HG03565 (cell line): ENCODE measurements around the gene TRIO.
A peak's percentile ranks its signal among the peaks of the same experiment; 100 is the strongest.

ENCODE experiments used
- ATAC-seq: cut with Tn5 transposase; IDR thresholded peaks from one replicate; pipeline ENCODE4 v1.9.1; 2021; ENCODE audit warnings: mild to moderate bottlenecking, moderate library complexity; ENCODE audit not compliant: unreplicated experiment

Gene TRIO

DNA sequence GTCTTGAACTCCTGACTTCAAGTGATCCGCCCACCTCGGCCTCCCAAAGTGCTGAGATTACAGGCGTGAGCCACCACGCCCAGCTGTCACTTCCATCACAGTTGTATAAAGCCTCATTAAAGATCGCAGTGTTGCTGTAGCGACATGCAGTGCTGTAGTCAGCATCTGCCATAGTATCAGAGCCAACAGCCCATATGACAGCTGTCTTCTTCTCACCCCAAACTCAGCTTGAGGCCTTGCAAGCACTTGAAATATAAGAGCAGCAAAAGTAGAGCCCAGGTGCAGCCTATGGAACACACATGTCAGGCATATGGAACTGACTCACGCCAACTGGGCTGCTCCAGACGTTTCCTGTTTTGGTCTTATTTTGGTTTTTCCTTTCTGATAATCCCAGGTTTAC is 167.8 kb downstream of the TRIO start:
- ATAC-seq = no peak

DNA sequence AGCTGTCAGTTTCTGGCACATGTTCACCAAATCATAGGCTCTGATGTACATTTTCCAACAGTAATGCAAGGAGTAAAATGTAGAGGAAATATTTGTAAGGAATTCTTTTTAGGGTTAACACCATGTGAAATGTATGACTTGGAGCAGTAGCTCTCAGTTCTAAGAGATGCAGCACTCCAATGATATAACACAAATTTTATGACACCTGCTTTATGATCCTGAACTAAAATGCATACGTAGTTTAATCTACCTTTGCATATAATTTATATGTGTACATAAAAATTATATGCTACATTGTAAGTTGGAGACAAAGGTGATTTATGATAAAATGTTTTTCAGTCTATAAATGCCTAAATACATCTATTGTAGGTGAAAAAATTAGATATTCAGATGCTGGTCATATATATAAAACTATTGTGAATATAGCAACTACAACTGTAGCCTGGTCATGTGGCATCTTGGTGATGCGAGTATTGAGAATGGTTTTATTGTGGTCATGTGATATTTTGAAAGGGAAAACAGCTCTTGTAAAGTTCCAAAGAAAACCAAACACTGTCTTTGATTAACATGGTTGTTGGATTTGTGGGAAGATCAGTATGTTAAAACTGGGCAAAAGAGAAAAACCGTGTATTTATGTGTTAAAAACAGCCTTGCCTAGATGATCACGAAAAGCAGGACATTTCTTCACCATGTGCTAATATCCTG is 171.0 kb downstream of the TRIO start:
- ATAC-seq = no peak

DNA sequence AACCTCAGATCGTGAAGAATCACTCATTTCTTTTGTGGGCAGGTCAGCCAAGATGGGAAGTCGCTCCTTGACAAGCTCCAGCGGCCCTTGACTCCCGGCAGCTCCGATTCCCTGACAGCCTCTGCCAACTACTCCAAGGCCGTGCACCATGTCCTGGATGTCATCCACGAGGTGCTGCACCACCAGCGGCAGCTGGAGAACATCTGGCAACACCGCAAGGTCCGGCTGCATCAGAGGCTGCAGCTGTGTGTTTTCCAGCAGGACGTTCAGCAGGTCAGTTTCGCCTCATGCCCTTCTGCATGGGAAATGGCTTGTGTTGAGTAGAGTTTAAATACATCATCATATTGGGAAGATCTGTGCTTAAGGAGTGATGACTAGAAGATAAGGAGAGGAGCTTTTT is 173.3 kb downstream of the TRIO start:
- no peak for ATAC-seq

DNA sequence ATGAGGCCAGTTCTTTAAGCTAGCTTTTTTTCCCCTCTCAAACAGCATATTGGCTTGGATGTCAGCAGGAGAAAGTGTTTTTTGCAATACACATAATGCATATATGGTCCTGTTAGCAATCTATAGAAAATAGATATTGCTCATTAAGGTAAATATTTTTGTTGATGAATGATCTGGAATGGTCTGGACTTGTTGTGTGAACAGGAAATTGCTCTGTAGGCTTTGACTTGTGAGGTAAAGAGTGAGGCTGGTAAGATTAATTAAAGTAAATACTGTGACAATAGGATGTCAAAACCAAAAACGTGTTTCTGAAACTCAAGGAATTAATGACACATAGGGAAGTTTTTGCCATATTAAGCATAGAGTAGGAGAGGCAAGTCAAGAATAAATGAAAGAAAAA is 176.0 kb downstream of the TRIO start:
- no peak for ATAC-seq

DNA sequence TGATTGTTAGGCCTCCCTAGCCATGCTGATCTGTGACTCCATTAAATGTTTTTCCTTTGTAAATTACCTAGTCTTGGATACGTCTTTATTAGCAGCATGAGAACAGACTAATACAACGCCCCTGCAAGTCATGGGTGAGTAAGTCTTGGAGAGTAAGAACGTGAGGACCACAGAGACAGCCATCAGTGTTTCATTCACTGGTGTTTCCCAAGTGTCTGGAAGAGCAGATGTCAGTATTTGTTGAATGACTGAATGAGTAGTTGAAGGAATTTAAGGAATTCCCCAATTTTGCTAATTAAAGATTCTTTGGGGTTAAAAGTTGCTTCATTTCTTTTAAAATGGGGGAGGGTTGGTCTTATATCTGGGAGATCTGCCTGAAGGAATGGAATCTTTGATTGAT is 178.8 kb downstream of the TRIO start:
- ATAC-seq = no peak

DNA sequence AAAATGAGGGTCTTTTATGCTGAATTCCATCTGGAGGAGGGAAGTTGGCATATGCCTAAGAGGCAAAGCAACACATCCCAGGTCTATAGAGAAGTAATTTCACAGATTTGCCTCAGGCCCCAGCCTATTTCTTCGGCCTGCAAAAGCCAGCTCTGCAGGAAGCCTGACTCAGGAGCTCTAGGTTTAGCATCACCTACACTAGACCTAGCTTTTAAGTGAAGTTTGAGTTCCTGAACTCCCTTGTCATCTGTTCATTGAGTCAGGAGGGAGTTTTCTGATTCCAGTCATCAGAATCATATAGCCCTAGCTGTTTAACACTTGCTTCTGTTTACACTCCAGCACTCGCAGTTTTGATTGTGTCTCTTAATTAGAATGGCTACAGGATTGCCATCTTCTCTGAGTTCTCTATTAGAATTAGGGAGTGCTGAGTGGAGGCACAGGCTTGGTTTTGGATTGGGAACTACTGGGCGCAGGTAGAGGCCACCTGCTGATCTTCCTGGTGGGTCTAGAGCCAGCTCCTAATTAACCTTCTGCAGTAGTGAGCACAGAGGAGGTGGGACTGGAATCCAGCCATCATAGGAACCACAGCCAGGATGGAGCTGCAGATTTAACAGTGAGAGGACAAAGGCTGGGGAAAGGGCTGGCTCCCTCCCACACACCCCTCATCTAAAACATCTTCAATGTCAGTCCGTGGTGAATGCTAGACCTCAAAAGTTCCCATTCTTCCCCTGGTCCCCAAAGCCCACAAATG is 179.5 kb downstream of the TRIO start:
- ATAC-seq = no peak

DNA sequence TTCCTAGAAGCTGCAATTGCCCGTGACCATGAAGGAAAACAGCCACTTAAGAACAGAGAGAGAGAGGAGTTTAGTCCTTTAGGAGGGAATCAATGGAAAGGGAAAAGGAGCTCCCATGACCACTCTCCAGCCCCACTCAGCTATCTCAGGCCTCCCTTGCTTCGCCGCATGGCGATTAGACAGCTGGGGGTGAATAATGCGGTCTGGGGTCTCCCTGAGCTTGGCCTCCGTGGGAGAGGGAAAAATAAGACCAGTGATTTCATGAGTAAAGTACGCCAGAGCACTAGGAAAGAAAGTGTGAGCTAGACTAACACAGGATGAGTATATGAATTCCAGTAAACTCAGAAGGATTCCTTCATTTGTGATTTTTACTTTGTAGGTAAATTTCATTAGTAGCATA is 180.3 kb downstream of the TRIO start:
- no peak for ATAC-seq

DNA sequence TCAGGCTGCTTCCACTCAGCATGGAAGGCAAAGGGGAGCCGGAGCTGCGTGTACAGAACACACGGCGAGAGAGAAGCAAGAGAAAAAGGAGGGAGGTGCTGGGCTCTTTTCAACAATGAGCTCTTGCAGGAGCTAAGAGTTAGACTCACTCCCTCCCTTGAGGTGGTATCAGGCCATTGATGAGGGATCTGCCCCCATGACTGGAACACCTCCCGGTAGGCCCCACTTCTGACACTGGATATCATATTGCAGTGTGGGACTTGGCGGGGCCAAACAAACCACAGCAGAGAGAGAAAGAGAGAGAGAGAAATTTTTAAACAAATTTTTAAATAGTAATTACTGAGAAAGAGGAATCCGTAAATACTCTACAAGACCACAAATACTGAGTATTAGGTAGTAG is 182.2 kb downstream of the TRIO start:
- ATAC-seq = no peak

DNA sequence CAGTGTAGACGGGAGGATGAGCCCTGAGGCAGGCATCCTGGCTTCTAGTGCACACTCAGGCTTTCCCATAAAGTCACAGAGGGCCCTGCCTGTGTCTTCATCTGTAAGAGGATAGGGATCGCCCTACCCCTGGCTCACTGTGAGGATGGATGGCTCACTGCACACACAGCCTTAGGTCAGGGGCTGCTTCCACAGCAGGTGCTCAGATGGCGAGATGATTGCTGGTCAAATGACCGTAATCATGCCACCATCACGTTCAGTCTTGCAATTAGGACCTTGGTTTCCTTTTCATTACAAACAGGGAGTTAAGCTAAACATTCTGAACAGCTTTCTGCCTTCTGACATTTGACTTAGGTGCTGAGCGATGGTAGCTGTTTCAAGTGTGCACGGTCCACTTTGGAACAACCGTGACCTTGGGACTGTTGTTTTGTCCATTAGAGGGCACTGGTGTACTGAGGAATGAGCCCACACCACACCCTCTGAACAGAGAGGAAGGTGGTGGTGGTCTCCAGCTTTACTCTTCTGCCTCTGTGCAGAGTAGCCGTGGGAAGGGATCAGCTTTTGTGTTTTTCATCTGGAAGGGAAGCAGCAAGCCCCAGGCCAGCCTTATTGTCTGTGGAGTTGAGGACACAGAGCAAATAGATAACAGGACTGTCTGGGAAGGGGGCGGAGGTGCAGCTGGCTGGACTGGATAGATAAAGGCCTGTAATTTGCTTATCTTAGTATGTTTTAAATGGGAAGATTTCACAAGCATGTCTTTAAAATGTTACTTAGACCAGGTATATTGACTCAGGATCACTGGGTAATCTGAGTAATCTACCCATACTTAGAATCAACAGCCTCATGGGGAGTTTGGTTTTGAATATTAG is 183.1 kb downstream of the TRIO start:
- ATAC-seq = no peak

DNA sequence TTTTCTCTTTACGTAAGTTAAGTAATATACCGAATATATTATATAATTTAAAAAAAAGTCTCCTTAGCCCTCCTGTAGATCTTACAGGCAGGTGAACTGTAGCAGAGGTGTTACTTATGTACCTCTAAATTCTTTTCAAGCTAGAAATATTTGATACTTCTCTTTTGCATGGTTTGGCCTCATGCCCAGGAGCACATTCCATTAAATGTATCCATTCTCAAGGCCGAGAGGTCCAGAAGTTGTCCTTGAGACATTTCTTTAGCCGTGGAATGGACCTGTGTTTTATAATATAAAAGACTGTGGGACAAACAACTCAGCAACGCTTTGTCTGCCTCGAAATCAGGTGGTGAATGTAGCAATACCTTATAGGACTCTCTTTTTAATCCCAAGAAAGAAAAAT is 184.5 kb downstream of the TRIO start:
- no peak for ATAC-seq

DNA sequence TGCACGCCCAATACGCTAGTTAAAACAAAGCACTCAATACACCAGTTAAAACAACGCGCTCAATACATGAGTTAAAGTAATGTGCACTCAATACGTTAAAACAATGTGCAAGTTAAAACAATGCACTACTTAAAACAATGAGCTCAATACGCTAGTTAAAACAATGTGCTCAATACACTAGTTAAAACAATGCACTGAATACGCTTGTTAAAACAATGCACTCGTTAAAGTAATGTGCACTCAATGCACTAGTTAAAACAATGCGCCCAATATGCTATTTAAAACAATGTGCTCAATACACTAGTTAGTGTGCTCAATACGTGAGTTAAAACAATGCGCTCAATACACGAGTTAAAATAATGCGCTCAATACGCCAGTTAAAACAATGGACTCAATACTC is 185.0 kb downstream of the TRIO start:
- no peak for ATAC-seq

DNA sequence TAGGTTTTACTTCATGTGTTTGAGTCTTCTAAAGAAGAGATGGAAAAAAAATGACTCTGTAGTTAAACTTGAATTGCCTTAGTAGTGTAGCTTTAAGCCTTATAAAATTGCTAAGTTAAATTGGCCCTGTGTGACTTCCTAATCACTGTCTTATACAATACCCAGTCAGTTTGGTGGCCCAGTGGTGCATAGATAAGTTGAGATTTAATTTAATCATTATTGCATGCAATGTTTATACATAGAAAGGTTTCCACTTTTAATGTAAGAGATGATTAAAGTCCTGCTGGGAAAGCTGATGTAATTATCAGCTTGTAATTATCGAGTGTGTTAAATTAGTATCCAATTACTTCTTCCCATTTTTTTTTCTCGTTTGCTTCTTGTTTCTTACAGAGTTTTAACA is 187.1 kb downstream of the TRIO start:
- ATAC-seq = no peak

DNA sequence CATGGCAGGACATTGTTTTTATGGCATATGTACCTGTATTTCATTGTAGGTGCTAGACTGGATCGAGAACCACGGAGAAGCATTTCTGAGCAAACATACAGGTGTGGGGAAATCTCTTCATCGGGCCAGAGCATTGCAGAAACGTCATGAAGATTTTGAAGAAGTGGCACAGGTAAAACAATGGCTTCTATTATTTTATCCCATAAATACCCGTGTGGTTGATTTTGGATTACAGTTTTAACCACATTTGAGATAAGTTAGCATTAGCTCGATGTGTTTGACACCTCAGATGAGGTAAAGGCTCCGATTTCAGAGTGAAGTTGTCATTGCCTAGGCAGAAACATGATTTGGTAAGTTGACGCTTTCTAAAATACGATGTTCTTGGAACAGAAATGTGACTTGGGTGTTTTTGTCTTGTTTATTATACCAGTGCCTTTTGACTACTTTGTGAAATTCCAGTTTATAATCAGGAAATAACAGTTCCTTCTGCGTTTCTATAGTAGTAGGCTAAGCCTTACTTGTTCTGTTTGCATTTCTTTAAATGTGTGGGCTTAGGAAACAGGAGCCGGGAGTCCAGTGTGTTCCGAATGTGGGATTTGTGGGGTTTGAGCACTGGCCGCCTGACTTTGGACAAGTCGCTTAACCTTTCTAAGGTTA is 187.7 kb downstream of the TRIO start:
- ATAC-seq = no peak

DNA sequence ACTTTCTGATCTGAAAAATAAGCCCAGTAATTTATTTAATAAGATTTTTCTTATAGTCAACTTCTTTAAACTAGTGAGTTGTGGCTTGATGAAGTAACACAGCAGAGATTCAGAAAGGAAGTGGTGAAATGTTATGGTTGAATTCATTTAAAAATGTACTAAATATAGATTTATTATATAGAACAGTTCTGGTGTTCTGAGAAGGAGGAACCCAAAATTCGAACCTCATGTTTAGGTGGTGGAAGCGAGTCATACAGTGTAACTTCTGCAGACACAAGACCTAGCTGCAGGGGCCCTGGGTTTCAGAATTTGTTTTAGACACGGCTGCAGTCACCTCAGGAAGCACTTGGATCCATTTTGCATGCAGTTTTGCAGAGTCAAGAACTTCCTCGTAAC is 188.2 kb downstream of the TRIO start:
- ATAC-seq = peak; percentile 72

DNA sequence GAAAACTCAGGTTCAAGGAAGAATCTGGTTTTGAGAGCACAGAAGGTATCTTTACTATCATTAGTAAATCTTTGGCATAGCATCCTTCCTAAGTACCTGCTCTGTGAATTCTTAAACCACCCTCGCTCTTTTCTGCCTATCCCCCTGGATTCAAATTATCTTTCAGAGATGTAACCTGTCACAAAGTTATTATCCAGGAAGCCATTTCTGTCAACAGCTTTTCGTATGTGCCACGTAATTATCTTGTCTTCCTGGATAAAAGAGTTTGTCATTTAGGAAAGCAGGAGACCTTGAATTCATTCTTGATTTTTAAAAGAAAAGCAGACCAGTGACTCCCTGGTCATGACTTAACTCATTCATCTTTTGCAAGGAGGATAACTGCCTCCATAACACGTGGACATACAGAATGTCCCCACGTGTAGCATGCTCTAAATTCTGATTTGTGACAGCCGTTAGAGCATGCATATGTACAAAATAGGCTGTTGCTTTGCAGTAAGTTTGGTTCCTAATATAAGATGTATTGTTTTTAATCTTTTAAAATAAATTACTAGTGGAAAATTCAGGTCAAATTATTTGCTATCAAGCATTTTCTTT is 189.0 kb downstream of the TRIO start:
- ATAC-seq = no peak

DNA sequence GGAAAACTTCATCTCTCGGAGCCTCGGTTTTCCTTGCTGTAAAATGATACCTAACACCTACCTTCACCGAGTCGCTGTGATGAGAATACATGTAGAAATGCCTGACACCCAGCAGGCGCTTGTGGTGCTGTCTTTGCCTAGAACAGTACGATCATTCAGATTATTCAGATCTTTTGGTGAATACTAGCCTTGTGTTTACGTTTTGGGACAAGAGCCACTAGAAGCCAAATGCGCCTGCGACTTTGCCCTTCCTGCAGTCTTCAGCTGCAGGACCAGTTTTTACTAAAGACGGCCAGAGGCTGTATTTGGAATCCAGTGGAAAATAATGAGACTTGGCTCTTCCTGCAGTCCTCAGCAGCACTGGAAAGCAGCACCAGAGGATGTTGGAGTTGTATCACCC is 189.6 kb downstream of the TRIO start:
- no peak for ATAC-seq

DNA sequence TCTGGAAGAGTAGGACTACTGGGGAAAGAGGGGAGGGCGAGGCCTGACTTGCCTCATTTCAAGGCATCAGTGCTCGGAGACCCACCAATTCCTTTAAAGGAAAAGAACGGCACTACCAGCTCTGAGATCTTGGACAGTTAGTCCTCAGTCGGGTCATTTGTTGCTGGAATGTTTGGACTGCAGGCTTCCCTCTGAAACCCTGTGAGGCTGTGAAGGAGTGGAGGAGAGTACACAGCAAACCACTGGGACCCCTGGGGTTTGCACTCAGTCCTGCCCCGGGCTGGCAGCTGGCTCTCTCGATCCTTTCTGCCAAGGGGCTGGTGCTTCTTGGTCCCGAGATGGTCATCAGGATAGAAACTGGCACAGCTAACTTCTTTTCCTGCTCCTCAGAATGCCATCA is 194.5 kb downstream of the TRIO start:
- ATAC-seq = no peak

DNA sequence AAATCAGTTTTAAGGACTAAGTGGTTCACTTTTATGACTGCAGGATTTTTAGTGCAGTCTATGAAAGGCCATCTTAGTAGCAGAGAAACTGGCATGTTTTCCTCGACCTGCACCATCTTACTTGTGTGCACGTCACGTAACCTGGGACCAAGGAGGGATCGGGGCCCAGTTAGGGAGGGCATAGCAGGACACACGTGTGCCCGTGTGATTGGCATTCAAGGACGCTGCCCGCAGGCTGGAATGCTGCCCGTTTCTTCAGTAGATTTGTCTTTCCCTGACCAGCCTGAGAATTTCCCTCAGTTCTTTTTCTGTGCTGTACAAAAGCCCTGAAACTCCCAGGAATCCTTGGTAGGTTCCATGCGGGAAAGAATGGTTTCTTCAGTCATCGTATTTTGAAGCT is 196.3 kb downstream of the TRIO start:
- ATAC-seq = no peak

DNA sequence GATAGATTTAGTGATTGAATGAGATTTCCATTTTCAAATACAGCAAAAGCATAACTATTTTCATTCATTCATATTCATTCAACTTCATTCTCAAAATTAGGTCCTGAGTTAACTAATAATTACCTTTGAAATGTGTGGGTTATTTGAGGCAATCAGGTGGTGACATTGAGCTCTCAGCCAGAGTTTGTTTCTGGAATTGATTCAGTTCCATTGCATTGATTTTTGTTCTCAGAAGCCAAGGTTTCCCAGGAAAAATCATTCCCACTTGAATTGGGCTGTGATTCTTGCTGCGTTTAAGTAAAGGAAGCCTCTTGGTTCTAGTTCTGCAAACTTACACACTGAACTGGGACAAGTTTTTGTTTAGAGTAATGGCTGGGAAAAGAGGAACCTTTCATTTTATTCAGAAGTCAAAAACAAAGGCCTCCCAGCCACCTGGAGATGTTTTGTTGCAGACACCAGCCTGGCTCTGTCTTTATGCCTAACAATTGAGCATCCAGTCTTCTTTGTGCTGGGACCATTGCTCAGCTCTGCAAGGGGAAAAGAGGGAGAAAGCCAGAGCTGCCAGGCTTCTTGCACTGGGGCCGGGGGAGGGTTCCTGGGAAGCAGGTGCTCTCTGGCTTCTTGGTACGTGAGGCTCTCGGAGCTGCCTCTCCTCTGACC is 198.6 kb downstream of the TRIO start:
- no peak for ATAC-seq

DNA sequence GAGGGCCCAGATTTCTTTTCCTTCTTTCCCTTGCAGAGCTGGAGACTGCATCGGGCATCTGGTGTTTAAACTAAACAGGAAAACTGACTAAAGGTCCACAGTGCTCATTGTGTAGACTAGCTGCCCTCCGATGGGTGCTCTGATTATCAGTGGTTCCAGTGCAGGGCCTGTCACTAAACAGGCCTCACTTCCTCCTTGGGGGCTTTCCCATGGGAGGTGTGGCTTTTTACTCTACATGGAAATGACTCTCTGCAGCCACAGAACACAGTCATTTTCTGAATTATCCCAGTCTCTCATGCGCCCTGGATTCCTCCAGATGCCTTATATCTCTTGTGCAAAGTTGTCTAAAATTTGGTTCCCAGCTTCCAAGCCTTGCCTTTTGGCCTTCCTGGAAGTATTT is 199.2 kb downstream of the TRIO start:
- ATAC-seq = peak; percentile 98
